Kidney tubule cell (primary cell): ENCODE data around the gene C1orf74.

Experiments
- DNase-seq: peaks from one replicate; pipeline ENCODE4 v3.0.0-alpha.2; 2018; ENCODE audit warnings: low spot score

Gene C1orf74

GRCh38 chr1:209770636-209771415 is 13.5 kb downstream of the C1orf74 start:
- no peak for DNase-seq

GRCh38 chr1:209769971-209770370 is 14.4 kb downstream of the C1orf74 start:
- no peak for DNase-seq

- peak; percentile 38 for DNase-seq
Measured at GRCh38 chr1:209769171-209769904, 15.0 kb downstream of the C1orf74 start.

- no peak for DNase-seq
Measured at GRCh38 chr1:209768354-209768774, 16.0 kb downstream of the C1orf74 start.

- no peak for DNase-seq
Measured at GRCh38 chr1:209767706-209768105, 16.7 kb downstream of the C1orf74 start.

GRCh38 chr1:209767096-209767495 is 17.3 kb downstream of the C1orf74 start:
- no peak for DNase-seq

GRCh38 chr1:209766051-209766450 is 18.3 kb downstream of the C1orf74 start:
- DNase-seq: no peak

- peak; percentile 54 for DNase-seq
Measured at GRCh38 chr1:209761011-209761635, 23.2 kb downstream of the C1orf74 start.

GRCh38 chr1:209759829-209760359 is 24.5 kb downstream of the C1orf74 start:
- DNase-seq: no peak

GRCh38 chr1:209758400-209758799 is 26.0 kb downstream of the C1orf74 start:
- DNase-seq: no peak

- DNase-seq: no peak
Measured at GRCh38 chr1:209756615-209757445, 27.5 kb downstream of the C1orf74 start.

GRCh38 chr1:209755926-209756614 is 28.3 kb downstream of the C1orf74 start, which contains the start of gene TRAF3IP3:
TSS of gene TRAF3IP3 (plus strand) at chr1:209756053. CDS start at chr1:209760040, 3,987 bp downstream.
- DNase-seq: no peak

GRCh38 chr1:209755256-209755655 is 29.1 kb downstream of the C1orf74 start:
- DNase-seq: no peak

- DNase-seq: no peak
Measured at GRCh38 chr1:209752890-209753289, 31.5 kb downstream of the C1orf74 start.

- DNase-seq: no peak
Measured at GRCh38 chr1:209751627-209752231, 32.6 kb downstream of the C1orf74 start.

- DNase-seq: no peak
Measured at GRCh38 chr1:209749670-209750323, 34.6 kb downstream of the C1orf74 start.

- no peak for DNase-seq
Measured at GRCh38 chr1:209749205-209749604, 35.2 kb downstream of the C1orf74 start.

- DNase-seq: no peak
Measured at GRCh38 chr1:209748620-209749019, 35.7 kb downstream of the C1orf74 start.

- peak; percentile 99 for DNase-seq
Measured at GRCh38 chr1:209747580-209748262, 36.6 kb downstream of the C1orf74 start.
